ENCODE measurements around the gene LGI4.
"Not testable (repeated sequence)": the region's sequence is repeated elsewhere in the genome, so short reads cannot be mapped to it uniquely, and the experiment has no call there.

Gene LGI4

GRCh38 chr19:35141837-35142605, 7.2 kb upstream of the LGI4 start:
- no peak for DNase-seq (ENCODE audit: low read depth)

- DNase-seq (ENCODE audit: low read depth), result no peak
These were observed 6.3 kb upstream of the LGI4 start for GRCh38 chr19:35140962-35141836.

- DNase-seq (ENCODE audit: low read depth), result no peak
These were observed 5.5 kb upstream of the LGI4 start for GRCh38 chr19:35140207-35140961.

- DNase-seq (ENCODE audit: low read depth), result no peak
These were observed 3.5 kb upstream of the LGI4 start, which contains the start of gene FXYD1 for GRCh38 chr19:35138305-35138892. FXYD1 (plus strand) TSS chr19:35138824; CDS start chr19:35140080, 1,256 bp downstream.

- DNase-seq (ENCODE audit: low read depth), result no peak
These were observed 2.3 kb upstream of the LGI4 start for GRCh38 chr19:35136977-35137702.

- no peak for DNase-seq (ENCODE audit: low read depth)
These were observed 1.4 kb upstream of the LGI4 start for GRCh38 chr19:35136231-35136630.

GRCh38 chr19:35135389-35135909, 590 bp upstream of the LGI4 start:
- DNase-seq (ENCODE audit: low read depth), result no peak

- no peak for DNase-seq (ENCODE audit: low read depth)
These were observed 1.0 kb downstream of the LGI4 start for GRCh38 chr19:35133826-35134225.

GRCh38 chr19:35132254-35132653, 2.6 kb downstream of the LGI4 start:
- DNase-seq (ENCODE audit: low read depth), result no peak

GRCh38 chr19:35130761-35131720, 3.8 kb downstream of the LGI4 start:
- no peak for DNase-seq (ENCODE audit: low read depth)

- DNase-seq (ENCODE audit: low read depth), result not testable (repeated sequence)
These were observed 5.1 kb downstream of the LGI4 start for GRCh38 chr19:35129724-35130274.

- DNase-seq (ENCODE audit: low read depth), result no peak
These were observed 6.3 kb downstream of the LGI4 start for GRCh38 chr19:35128398-35129057.

GRCh38 chr19:35127871-35128270, 7.0 kb downstream of the LGI4 start:
- DNase-seq (ENCODE audit: low read depth), result no peak

GRCh38 chr19:35126624-35126959, 8.3 kb downstream of the LGI4 start:
- DNase-seq (ENCODE audit: low read depth), result no peak

- DNase-seq (ENCODE audit: low read depth), result no peak
These were observed 8.9 kb downstream of the LGI4 start for GRCh38 chr19:35125749-35126623.

- DNase-seq (ENCODE audit: low read depth), result no peak
These were observed 9.6 kb downstream of the LGI4 start for GRCh38 chr19:35125270-35125717.

- DNase-seq (ENCODE audit: low read depth), result peak; percentile 51
These were observed 10.5 kb downstream of the LGI4 start for GRCh38 chr19:35124098-35125060.
